Measurements from ENCODE around the gene BIRC2.

GRCh38 chr11:102357116-102357515 lies 10.1 kb downstream of the BIRC2 start:
- no peak for TF ChIP-seq CTCF (IDR thresholded peaks at IDR 0.05)
- TF ChIP-seq REST (IDR thresholded peaks at IDR 0.05; ENCODE audit: low read depth, low read length): no peak
